Epithelial cell of esophagus (primary cell): ENCODE measurements around the gene ELP2.

Experiments used
- DNase-seq: peaks from one replicate; pipeline ENCODE4 v3.0.0; 2010; ENCODE audit warnings: low read depth
- H3K4me3 ChIP-seq: 2 replicates; pipeline ENCODE4 v1.5.1; 2011; ENCODE audit warnings: mild to moderate bottlenecking, low read length, control low read depth
- CTCF ChIP-seq: IDR thresholded peaks from 2 replicates; pipeline ENCODE4 v1.5.1; 2011; ENCODE audit warnings: low read depth, mild to moderate bottlenecking, low read length, control low read depth, inconsistent platforms; ENCODE audit not compliant: insufficient read depth; ENCODE audit errors: missing control alignments

The ELP2 gene

GRCh38 chr18:36214811-36215210, 85.1 kb downstream of the ELP2 start:
- H3K4me3 ChIP-seq = no peak overlapping the region
- DNase-seq = no peak
- no peak for TF ChIP-seq CTCF

GRCh38 chr18:36215577-36215976, 85.9 kb downstream of the ELP2 start:
- no peak for TF ChIP-seq CTCF
- no peak for DNase-seq
- H3K4me3 ChIP-seq = no peak overlapping the region

DNA sequence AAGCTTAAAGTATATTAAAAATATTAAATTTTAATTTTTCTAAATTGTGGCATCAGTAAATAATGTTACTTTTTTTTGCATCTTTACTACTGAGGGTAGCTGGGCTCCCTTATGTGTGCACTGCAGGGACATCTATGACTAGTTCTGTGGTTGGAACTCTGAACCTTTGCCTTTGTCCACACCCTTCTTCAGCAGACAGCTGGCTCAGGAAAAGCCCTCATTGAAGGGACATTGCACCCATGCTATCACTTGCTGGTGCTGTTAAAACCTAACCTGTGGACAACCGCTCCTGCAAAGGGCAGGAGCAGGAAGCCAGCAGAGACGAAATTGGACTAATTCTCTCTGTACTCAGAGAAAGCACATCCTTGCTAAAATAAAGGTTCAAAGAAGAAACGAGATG, 87.6 kb downstream of the ELP2 start:
- no peak overlapping the region for H3K4me3 ChIP-seq
- TF ChIP-seq CTCF = no peak
- no peak for DNase-seq

DNA sequence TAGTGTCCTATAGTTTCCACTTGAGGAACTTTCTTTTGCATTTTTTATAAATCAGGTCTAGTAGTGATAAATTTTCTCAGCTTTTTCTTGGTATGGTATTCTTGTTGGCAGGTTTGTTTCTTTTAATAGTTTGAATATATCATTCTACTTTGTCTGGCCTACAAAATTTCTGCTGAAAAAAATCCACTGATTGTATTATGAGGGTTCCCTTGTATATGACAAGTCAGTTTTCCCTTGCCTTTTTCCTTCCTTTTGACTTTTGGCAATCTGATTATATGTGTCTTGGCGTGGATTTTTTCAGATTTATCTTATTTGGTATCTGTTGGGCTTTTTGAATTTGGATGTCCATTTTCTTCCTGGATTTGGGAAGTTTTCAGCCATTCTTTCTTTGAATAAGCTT, 99.5 kb downstream of the ELP2 start:
- no peak for DNase-seq
- TF ChIP-seq CTCF = no peak
- H3K4me3 ChIP-seq = no peak overlapping the region
